PC-3 (cell line): Measurements from ENCODE around the gene TMEM256. TPM values are rescaled to one million over a fixed set of nuclear protein-coding genes. Genes with fewer than 3 reads are reported as not detected.
A peak's percentile ranks its signal among the peaks of the same experiment; 100 is the strongest.

ENCODE experiments used
- ATAC-seq: fragments of 200-7000 bp; cut with Tn5 transposase; 2 replicates; pipeline ENCODE4 v1.9.1; 2020; ENCODE audit warnings: mild to moderate bottlenecking, moderate library complexity
- BruUV-seq: library from RNA; stranded (reverse); fragments of 400-500 nt; replicated peaks from 2 replicates; lab custom pipeline; 2021; lab: Mats Ljungman, UMichigan
- CTCF ChIA-PET: fragments of 300-600 bp; sonication (Branson Sonifier 250); formaldehyde crosslinking; loops from one replicate; lab custom pipeline; 2022; ENCODE audit warnings: antibody characterized with exemption; lab: Charles Lee
- POLR2A ChIA-PET: fragments of 300-600 bp; sonication (Branson Sonifier 250); formaldehyde crosslinking; loops from one replicate; lab custom pipeline; 2022; ENCODE audit warnings: antibody characterized with exemption; ENCODE audit not compliant: unreplicated experiment; lab: Charles Lee
- DNase-seq: peaks from one replicate; pipeline ENCODE4 v3.0.0-alpha.2; 2015
- H2AFZ ChIP-seq: fragments of 300-600 bp; sonication (generic); 2 replicates; pipeline ENCODE4 v1.6.0; 2016; ENCODE audit warnings: antibody characterized with exemption, low read length
- H3F3A ChIP-seq: fragments of 300-600 bp; sonication (generic); one replicate; pipeline ENCODE4 v1.6.0; 2017; ENCODE audit warnings: antibody characterized with exemption, low read length, control low read depth, mild to moderate bottlenecking; ENCODE audit not compliant: unreplicated experiment
- H3K27ac ChIP-seq: fragments of 300-600 bp; sonication (generic); 2 replicates; pipeline ENCODE4 v1.5.1; 2016; ENCODE audit warnings: mild to moderate bottlenecking, low read length
- H3K27me3 ChIP-seq: fragments of 300-600 bp; sonication (generic); 2 replicates; pipeline ENCODE4 v1.6.1; 2016; ENCODE audit warnings: low read length, mixed read lengths
- H3K36me3 ChIP-seq: fragments of 300-600 bp; sonication (generic); 2 replicates; pipeline ENCODE4 v1.6.1; 2016; ENCODE audit warnings: low read depth, mixed run types, low read length, mixed read lengths
- H3K4me1 ChIP-seq: fragments of 300-600 bp; sonication (generic); 2 replicates; pipeline ENCODE4 v1.5.1; 2016; ENCODE audit warnings: low read length; ENCODE audit not compliant: insufficient read depth
- H3K4me2 ChIP-seq: fragments of 300-600 bp; sonication (generic); 2 replicates; pipeline ENCODE4 v1.6.0; 2016; ENCODE audit warnings: low read length
- H3K4me3 ChIP-seq: fragments of 300-600 bp; sonication (generic); 2 replicates; pipeline ENCODE4 v1.5.1; 2016; ENCODE audit warnings: mild to moderate bottlenecking, low read length, mixed read lengths
- H3K79me2 ChIP-seq: fragments of 300-600 bp; sonication (generic); 2 replicates; pipeline ENCODE4 v1.6.1; 2017; ENCODE audit warnings: low read length, mixed read lengths
- H3K9ac ChIP-seq: fragments of 300-600 bp; sonication (generic); 2 replicates; pipeline ENCODE4 v1.6.0; 2016; ENCODE audit warnings: mild to moderate bottlenecking, low read length
- H3K9me2 ChIP-seq: fragments of 300-600 bp; sonication (generic); replicated peaks from 2 replicates; pipeline ENCODE4 v1.6.1; 2016; ENCODE audit warnings: mixed run types, low read length, mixed read lengths
- H3K9me3 ChIP-seq: fragments of 300-600 bp; sonication (generic); 2 replicates; pipeline ENCODE4 v1.6.1; 2016; ENCODE audit warnings: low read length, mixed read lengths
- H4K20me1 ChIP-seq: fragments of 300-600 bp; sonication (generic); 2 replicates; pipeline ENCODE4 v1.6.1; 2016; ENCODE audit warnings: low read length, mixed read lengths
- EZH2 ChIP-seq: fragments of 300-600 bp; sonication (generic); IDR thresholded peaks from one replicate; pipeline ENCODE4 v1.6.1; 2017; ENCODE audit warnings: antibody characterized with exemption, mild to moderate bottlenecking, low read length; ENCODE audit not compliant: unreplicated experiment
- EZH2phosphoT487 ChIP-seq: fragments of 300-600 bp; sonication (generic); IDR thresholded peaks from 2 replicates; pipeline ENCODE4 v1.6.1; 2018; ENCODE audit warnings: mild to moderate bottlenecking, antibody characterized with exemption, low read length, borderline replicate concordance
- intact Hi-C: fragments of 100-400 bp; cut with micrococcal nuclease; formaldehyde crosslinking; loops from 2 replicates; pipeline ENCODE4 v1.9.0; 2023
- total RNA-seq: library from RNA; depleted of rRNA; stranded (reverse); fragments of >200 nt; gene quantifications from 2 replicates; pipeline ENCODE4 v1.2.3, GENCODE V29; 2014
- TF ChIP-seq, protein P1 (sequence below): fragments of 300-600 bp; sonication (generic); conservative IDR thresholded peaks from 2 replicates; pipeline ENCODE4 v1.5.1; 2017; ENCODE audit warnings: antibody characterized with exemption, low read depth, mild to moderate bottlenecking, low read length

TMEM256 gene
- total RNA-seq, 1 experiment from 2014 or later = 82.4 TPM

GRCh38 chr17:7443499-7444485 lies 39.9 kb upstream of the TMEM256 start:
- H3K27ac ChIP-seq = no peak overlapping the region
- H3K36me3 ChIP-seq = no peaks in the 10 kb centered on the region
- TF ChIP-seq, protein P1, sequence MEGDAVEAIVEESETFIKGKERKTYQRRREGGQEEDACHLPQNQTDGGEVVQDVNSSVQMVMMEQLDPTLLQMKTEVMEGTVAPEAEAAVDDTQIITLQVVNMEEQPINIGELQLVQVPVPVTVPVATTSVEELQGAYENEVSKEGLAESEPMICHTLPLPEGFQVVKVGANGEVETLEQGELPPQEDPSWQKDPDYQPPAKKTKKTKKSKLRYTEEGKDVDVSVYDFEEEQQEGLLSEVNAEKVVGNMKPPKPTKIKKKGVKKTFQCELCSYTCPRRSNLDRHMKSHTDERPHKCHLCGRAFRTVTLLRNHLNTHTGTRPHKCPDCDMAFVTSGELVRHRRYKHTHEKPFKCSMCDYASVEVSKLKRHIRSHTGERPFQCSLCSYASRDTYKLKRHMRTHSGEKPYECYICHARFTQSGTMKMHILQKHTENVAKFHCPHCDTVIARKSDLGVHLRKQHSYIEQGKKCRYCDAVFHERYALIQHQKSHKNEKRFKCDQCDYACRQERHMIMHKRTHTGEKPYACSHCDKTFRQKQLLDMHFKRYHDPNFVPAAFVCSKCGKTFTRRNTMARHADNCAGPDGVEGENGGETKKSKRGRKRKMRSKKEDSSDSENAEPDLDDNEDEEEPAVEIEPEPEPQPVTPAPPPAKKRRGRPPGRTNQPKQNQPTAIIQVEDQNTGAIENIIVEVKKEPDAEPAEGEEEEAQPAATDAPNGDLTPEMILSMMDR = no peak
- TF ChIP-seq EZH2 (no peak), EZH2phosphoT487 (no peak)
- intact Hi-C loops = no loop called here
- ChIA-PET CTCF (interaction anchor here (0.6 to 1.0 kb wide), 2 partner anchors 33 to 88 kb away, joined by 3 read pairs; no protein-coding TSS in a partner anchor), POLR2A (no interaction called here)
- no peak overlapping the region for H2AFZ ChIP-seq
- DNase-seq = peak; percentile 50
- no peaks in the 10 kb centered on the region for H4K20me1 ChIP-seq
- H3K4me3 ChIP-seq = no peak overlapping the region
- H3K79me2 ChIP-seq = no peaks in the 10 kb centered on the region
- H3K9me2 ChIP-seq = no peaks in the 10 kb centered on the region
- H3F3A ChIP-seq = no peaks in the 10 kb centered on the region
- no peak for ATAC-seq
- no peaks in the 10 kb centered on the region for H3K9me3 ChIP-seq
- no peak overlapping the region for H3K4me2 ChIP-seq
- BruUV-seq = no TSS peak
- no peaks in the 10 kb centered on the region for H3K27me3 ChIP-seq
- no peak overlapping the region for H3K9ac ChIP-seq
- H3K4me1 ChIP-seq = no peaks in the 10 kb centered on the region; the same call in 1 of the 2 replicates

DNA sequence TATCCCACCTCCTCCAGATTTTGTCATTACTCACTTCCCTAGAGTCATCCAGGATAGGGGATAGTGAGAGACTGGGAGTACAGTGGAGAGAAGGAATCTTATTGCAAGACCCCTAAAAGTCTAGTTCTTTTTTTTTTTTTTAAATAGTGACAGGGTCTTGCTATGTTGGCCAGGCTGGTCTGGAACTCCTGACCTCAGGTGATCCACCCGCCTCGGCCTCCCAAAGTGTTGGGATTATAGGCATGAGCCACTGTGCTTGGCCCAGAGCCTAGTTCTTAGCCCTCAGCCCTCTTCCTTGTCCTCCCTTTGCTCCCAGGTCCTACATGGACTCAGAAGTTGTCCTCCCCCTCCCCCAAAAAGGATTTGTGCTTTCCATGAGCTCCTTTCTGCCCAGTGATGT lies 38.2 kb upstream of the TMEM256 start:
- no peaks in the 10 kb centered on the region for H3K9me3 ChIP-seq
- H3F3A ChIP-seq = no peaks in the 10 kb centered on the region
- H3K4me1 ChIP-seq = no peaks in the 10 kb centered on the region; the same call in 1 of the 2 replicates
- no peak overlapping the region for H3K9ac ChIP-seq
- no peaks in the 10 kb centered on the region for H3K79me2 ChIP-seq
- intact Hi-C loops = no loop called here
- DNase-seq = no peak
- BruUV-seq = no TSS peak
- TF ChIP-seq, protein P1 = no peak
- no peak for TF ChIP-seq EZH2phosphoT487
- TF ChIP-seq EZH2 = no peak
- POLR2A ChIA-PET = no interaction called here
- no peak overlapping the region for H3K27ac ChIP-seq
- H3K36me3 ChIP-seq = no peaks in the 10 kb centered on the region
- H2AFZ ChIP-seq = no peak overlapping the region
- no peak overlapping the region for H3K4me2 ChIP-seq
- H3K27me3 ChIP-seq = no peaks in the 10 kb centered on the region
- no peak for ATAC-seq
- H3K4me3 ChIP-seq = no peak overlapping the region
- CTCF ChIA-PET = no interaction called here
- H4K20me1 ChIP-seq = no peaks in the 10 kb centered on the region
- no peaks in the 10 kb centered on the region for H3K9me2 ChIP-seq

GRCh38 chr17:7441266-7441665 lies 37.4 kb upstream of the TMEM256 start:
- no peaks in the 10 kb centered on the region for H3K9me2 ChIP-seq
- no peak overlapping the region for H3K9ac ChIP-seq
- no peak for TF ChIP-seq EZH2
- TF ChIP-seq, protein P1 = no peak
- no peak for TF ChIP-seq EZH2phosphoT487
- DNase-seq (no peak), ATAC-seq (no peak)
- no peaks in the 10 kb centered on the region for H3K36me3 ChIP-seq
- H3K79me2 ChIP-seq = 0 out of 2 replicates have a peak, but pooled peaks cover 5% of the 10 kb centered on the region
- H3K4me1 ChIP-seq = peaks cover 3% of the 10 kb centered on the region; the same call in 1 of the 2 replicates
- H3K4me2 ChIP-seq = peak overlapping the region; percentile 98; the same call in 1 of the 2 replicates
- ChIA-PET CTCF (no interaction called here), POLR2A (interaction anchor here (0.7 kb wide), 1 partner anchor 248 kb away, joined by 5 read pairs; no protein-coding TSS in a partner anchor)
- H3K9me3 ChIP-seq = no peaks in the 10 kb centered on the region
- no peak overlapping the region for H2AFZ ChIP-seq
- intact Hi-C loops = no loop called here
- no TSS peak for BruUV-seq
- H3K27ac ChIP-seq = no peak overlapping the region
- no peaks in the 10 kb centered on the region for H4K20me1 ChIP-seq
- H3K27me3 ChIP-seq = no peaks in the 10 kb centered on the region
- H3F3A ChIP-seq = no peaks in the 10 kb centered on the region
- no peak overlapping the region for H3K4me3 ChIP-seq
